Adipose tissue (tissue), 3 donors: Measurements from ENCODE around the gene CEP63. TPM values are rescaled to one million over a fixed set of nuclear protein-coding genes. Genes with fewer than 3 reads are reported as not detected.

Experiments
- H3K27ac ChIP-seq: one replicate; pipeline ENCODE4 v1.5.1; 2013; ENCODE audit warnings: low read depth, low read length
- WGBS, 3 donors: extraction: QIAGEN DNeasy Blood & Tissue Kit; methylation state at CpG; one replicate each; pipeline ENCODE4 v1.1.7; 2013; 5-methylcytosine and 5-hydroxymethylcytosine counted together
- polyA plus RNA-seq, 3 donors: library from polyadenylated mRNA; stranded (reverse); fragments of 200-250 nt; gene quantifications; one replicate each; pipeline ENCODE4 v1.2.3, GENCODE V29; 2013
- donor health status: healthy with polysubstance abuse.
- donor health status: Bipolar disorder and iron deficiency.
- donor health status: healthy.

CEP63 gene
- polyA plus RNA-seq, 3 donors: 13.3 to 27.4 (median 21.4) TPM

- no peak overlapping the region for H3K27ac ChIP-seq
- 81 to 85% (median 82%) methylated on average over 6 of the region's 6 CpGs for WGBS, 3 donors
Observed at GRCh38 chr3:134613006-134613520, 127.2 kb downstream of the CEP63 start.

DNA sequence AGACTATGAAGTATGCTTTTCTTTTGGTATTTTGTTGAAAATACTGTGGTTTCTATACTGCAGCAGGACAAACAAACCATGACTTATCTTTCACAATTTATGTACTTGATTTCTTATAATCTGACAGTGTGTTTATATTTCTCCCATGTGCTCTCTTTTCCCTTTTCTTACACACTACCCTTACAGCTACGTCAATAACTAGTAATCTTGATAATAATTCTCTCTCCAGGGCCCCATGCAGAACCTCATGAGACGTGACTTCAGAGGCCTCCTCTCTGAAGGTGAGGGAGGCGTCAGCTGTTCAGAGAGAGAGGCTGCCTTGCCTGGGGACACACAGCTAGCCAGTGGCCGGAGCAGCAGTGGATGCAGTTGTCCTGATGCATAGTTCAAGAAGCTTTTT is 129.1 kb downstream of the CEP63 start:
- H3K27ac ChIP-seq: no peak overlapping the region
- WGBS, 3 donors: 79 to 89% (median 88%) methylated on average over 4 of the region's 4 CpGs

DNA sequence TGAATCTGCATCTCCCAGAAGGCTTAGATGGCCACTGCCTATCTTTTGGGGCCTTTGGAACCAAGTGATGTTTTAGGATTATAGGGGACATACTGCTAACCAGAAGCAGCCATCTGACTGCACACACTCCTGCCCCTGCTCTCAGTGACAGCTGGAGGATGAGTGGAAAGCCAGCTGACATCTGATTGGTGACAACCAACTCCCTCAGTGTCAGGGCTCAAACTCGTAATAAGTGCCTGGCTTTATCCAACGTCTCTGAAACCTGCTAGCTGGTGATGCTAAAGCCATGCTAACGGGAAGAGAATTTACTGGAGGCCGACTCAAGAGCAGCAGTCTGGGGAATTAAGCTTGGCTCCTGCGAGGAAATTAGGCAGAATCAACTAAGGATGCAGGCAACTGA is 129.9 kb downstream of the CEP63 start:
- H3K27ac ChIP-seq: no peak overlapping the region
- 78 to 89% (median 85%) methylated on average over 5 of the region's 5 CpGs for WGBS, 3 donors

GRCh38 chr3:134617608-134618477 is 132.0 kb downstream of the CEP63 start:
- no peak overlapping the region for H3K27ac ChIP-seq
- 66 to 81% (median 67%) methylated on average over 7 of the region's 7 CpGs for WGBS, 3 donors

GRCh38 chr3:134618478-134619300 is 132.8 kb downstream of the CEP63 start:
- 95 to 96% (median 96%) methylated on average over 13 of the region's 13 CpGs for WGBS, 3 donors
- H3K27ac ChIP-seq: no peak overlapping the region

- no peak overlapping the region for H3K27ac ChIP-seq
- WGBS, 3 donors: 89 to 93% (median 90%) methylated on average over 2 of the region's 2 CpGs
Observed at GRCh38 chr3:134619301-134619615, 133.4 kb downstream of the CEP63 start.

- WGBS, 3 donors: 86 to 92% (median 91%) methylated on average over 8 of the region's 8 CpGs
- H3K27ac ChIP-seq: no peak overlapping the region
Observed at GRCh38 chr3:134619884-134620445, 134.1 kb downstream of the CEP63 start.

- WGBS, 3 donors: 80 to 91% (median 88%) methylated on average over 5 of the region's 5 CpGs
- no peak overlapping the region for H3K27ac ChIP-seq
Observed at GRCh38 chr3:134620476-134621115, 134.7 kb downstream of the CEP63 start.

DNA sequence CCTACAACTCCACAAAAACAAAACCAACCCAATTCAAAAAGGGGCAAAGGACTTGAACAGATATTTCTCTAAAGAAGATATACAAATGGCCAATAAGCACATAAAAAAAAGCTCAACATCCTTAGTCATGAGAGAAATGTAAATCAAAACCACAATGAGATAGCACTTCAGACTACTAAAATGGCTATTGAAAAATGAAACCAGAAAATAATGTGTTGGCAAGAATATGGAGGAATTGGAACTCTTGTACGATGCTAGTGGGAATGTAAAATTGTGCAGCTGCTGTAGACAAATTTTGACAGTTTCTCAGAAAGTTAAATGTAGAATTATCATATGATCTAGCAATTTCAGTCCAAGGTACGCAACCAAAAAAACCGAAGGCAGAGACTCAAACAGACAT is 136.0 kb downstream of the CEP63 start:
- no peak overlapping the region for H3K27ac ChIP-seq
- 54 to 80% (median 59%) methylated on average over 3 of the region's 3 CpGs for WGBS, 3 donors

DNA sequence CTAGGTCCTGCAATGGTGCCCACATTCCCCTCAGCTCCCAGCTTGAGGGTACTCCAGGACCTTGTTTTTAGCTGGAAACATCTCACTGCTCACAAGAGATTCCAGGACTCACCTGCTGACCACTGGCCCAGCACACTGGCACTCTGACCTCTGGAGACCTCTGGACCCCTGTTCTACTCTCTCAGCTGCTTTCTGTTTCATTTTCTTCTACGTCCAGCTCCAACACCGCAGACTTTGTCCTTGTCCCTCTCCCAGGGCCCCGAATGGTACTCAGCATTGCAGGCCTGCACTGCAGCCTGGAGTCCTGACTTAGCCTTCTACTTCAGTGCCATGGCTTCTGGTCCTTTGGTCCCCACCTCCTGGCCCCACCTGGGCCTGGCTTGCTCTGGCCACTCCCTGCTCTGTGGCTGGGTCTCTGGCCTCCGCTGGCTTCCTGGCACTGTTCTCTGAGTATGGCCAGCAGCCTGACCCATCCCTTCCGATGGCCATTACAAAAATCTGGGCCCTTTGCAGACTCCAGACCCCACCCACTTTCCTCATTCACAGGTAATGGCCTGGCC is 137.0 kb downstream of the CEP63 start:
- WGBS, 3 donors: 82 to 88% (median 85%) methylated on average over 5 of the region's 5 CpGs
- H3K27ac ChIP-seq: no peak overlapping the region

DNA sequence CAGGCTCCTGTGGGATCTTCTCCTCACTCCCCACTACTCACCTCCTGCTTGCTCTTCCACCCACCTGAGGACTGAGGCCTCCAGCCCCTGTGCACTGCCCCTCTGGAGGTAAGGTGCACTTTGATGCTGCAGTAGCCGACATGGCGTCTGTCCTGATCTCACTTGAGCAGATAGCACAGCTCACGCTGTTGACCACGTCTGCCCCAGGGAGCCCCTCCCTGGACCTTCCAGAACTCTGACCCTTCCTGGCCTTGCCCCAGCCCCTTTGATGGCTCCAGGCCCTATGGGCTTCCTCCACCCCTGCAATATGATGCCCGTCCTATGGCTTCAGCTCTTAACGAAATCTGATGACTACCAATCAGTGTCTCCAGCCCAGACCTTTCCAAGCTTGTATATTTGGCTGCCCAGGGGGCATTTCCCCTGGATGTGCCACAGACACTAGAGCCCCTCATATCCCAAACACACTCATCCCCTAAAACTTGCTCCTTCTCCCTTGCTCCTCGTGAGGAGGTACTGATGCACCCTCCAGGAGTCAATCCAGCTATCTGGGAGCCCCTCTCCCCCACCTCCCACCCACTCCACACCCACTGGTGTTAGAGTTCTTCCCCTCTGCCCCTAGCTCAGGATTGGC is 137.9 kb downstream of the CEP63 start:
- 87 to 93% (median 92%) methylated on average over 7 of the region's 7 CpGs for WGBS, 3 donors
- H3K27ac ChIP-seq: no peak overlapping the region

Other genes with a start within 250 kb of the CEP63 start
- gene RYK, start 235.2 kb upstream of the CEP63 start, polyA plus RNA-seq: 10 to 100 TPM; 16.0 to 44.3 (median 26.2) TPM
- 100 to 1,000 TPM in 1 of 3 donors, 10 to 100 TPM in 2; 13.8 to 174 (median 45.0) TPM for gene AMOTL2, start 111.6 kb upstream of the CEP63 start, polyA plus RNA-seq
- gene ANAPC13, start 72 bp upstream of the CEP63 start, polyA plus RNA-seq: 100 to 1,000 TPM in 1 of 3 donors, 10 to 100 TPM in 2; 34.3 to 102 (median 59.0) TPM
- gene KY, start 165.0 kb downstream of the CEP63 start, polyA plus RNA-seq: under 1 TPM in 2 of 3 donors, not detected in 1; 0.03 to 0.12 TPM